Measurements from ENCODE around the gene LYSMD3. TPM values are rescaled to one million over a fixed set of nuclear protein-coding genes. Genes with fewer than 3 reads are reported as not detected.

The LYSMD3 gene
- total and polyA plus RNA-seq, 9 of the 15 experiments (the other 6 are each of a cell fraction or from before 2014, with no cell fraction given): 9.5 to 42.3 (median 20.7) TPM

DNA sequence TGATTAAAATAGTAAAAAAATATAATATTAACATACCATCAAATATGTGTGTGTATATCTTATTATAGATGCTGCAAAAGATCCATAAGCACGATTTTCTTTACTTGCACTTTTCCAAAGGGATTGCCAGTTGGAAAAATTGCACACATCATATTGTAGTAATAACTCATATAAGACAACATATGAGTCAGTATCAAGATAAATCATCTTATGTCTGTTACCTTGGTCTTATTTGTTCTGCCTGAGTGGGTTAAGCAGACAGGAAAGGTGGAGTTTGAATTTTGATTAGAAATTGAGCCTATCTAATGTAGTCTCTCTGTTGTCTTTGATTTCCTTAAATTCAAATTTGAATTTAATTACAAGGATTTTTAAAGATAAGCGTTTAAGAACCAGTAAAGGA lies 24.6 kb downstream of the LYSMD3 start:
- no peak for FAIRE-seq
- POLR2A ChIA-PET: no interaction called here

More for the DNA sequence above, 24.6 kb downstream of the LYSMD3 start:
- Histone ChIP-seq H3K4me3 (no peak overlapping the region), H3K4me2 (ENCODE audit: insufficient read depth, low read length) (no peak overlapping the region), H3K27me3 (ENCODE audit: control insufficient read depth in 2 of 2, insufficient read depth in 2 of 2, low read length in 2 of 2) (no peaks in the 10 kb centered on the region), H3K9me1 (ENCODE audit: control insufficient read depth, insufficient read depth, low read length) (no peaks in the 10 kb centered on the region), H3K9ac (ENCODE audit: insufficient read depth in 1 of 2, low read depth in 2 of 2, low read length in 2 of 2) (no peak overlapping the region), H3K4me1 (replicated peaks in 1 of 2; ENCODE audit: control insufficient read depth in 2 of 2, insufficient read depth in 2 of 2, low read length in 2 of 2) (no peaks in the 10 kb centered on the region), H4K20me1 (replicated peaks; ENCODE audit: control insufficient read depth, insufficient read depth, low read length) (no peaks in the 10 kb centered on the region), H3K9me3 (replicated peaks; ENCODE audit: control insufficient read depth, insufficient read depth, low read depth, low read length) (no peaks in the 10 kb centered on the region), H3K27ac (ENCODE audit: extremely low read depth, low read depth, low read length) (no peak overlapping the region), H3K79me2 (ENCODE audit: control insufficient read depth, insufficient read depth, low read length) (no peaks in the 10 kb centered on the region), H2AFZ (ENCODE audit: low read depth, low read length) (no peak overlapping the region), H3K36me3 (ENCODE audit: control insufficient read depth, insufficient read depth, low read length) (peaks cover 62% of the 10 kb centered on the region)
- intact Hi-C loops (cut with micrococcal nuclease): no loop called here
- BruUV-seq (replicated peaks): no TSS peak
- in situ Hi-C loops (cut with MboI): no loop called here
- DNase-seq (ENCODE audit: extremely low read depth in 1 of 4, low spot score in 3 of 4) (no peak), ATAC-seq (no peak)
- CTCF ChIA-PET (ENCODE audit: low intra/inter-chr PET ratio): no interaction called here
- TF ChIP-seq CREB1 (IDR thresholded peaks at IDR 0.05): no peak
- TF ChIP-seq CREB1 (CRISPR knock-in tag; IDR thresholded peaks at IDR 0.05): no peak
- TF ChIP-seq MTA1 (IDR thresholded peaks at IDR 0.05; ENCODE audit: borderline replicate concordance): no peak
- no peak for TF ChIP-seq JUN (IDR thresholded peaks at IDR 0.05; ENCODE audit: borderline replicate concordance, low read depth, low read length)
- TF ChIP-seq JUN (CRISPR knock-in tag; IDR thresholded peaks at IDR 0.05; ENCODE audit: borderline replicate concordance): no peak
- no peak for TF ChIP-seq TGIF2 (CRISPR knock-in tag; IDR thresholded peaks at IDR 0.05)
- TF ChIP-seq MEIS2 (IDR thresholded peaks at IDR 0.05; ENCODE audit: partially characterized antibody): peak; percentile 31
- TF ChIP-seq SREBF1 (IDR thresholded peaks at IDR 0.05; ENCODE audit: borderline replicate concordance, low read depth, low read length): no peak
- no peak for TF ChIP-seq MITF (IDR thresholded peaks at IDR 0.05)
- no peak for TF ChIP-seq ZNF76 (CRISPR knock-in tag; IDR thresholded peaks at IDR 0.05; ENCODE audit: borderline replicate concordance)
- WGBS (ENCODE audit: insufficient coverage, low coverage, missing lambda C conversion rate): 71% methylated on average over 2 of the region's 2 CpGs

Data from K562 (cell line).